ENCODE measurements around the gene PLXNA2. TPM values are rescaled to one million over a fixed set of nuclear protein-coding genes. Genes with fewer than 3 reads are reported as not detected.

PLXNA2 gene
- total and polyA plus RNA-seq, 2 of the 8 experiments (the other 6 are each of a cell fraction or from before 2014, with no cell fraction given): 0.33 to 1.5 TPM

DNA sequence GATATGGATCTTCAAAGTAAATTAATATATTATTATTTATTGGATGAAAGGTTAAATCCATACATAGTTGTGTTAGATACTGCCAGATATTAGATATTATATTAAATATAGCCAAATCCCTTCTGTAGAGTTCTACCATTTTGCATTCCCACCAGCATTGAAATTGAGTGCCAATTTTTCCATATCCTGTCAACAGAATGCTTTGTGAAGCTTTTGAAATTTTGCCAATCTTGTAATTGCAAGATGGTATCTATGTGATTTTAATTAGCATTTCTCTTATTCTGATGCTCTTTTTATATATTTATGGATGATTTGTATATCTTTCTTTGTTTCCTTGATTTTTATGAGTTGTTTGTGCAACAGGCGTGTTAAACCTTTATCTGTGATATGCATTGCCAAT lies 266.3 kb downstream of the PLXNA2 start (continued):
- TF ChIP-seq RAD21 (IDR thresholded peaks at IDR 0.05 in 1 of 2, conservative IDR thresholded peaks at IDR 0.05 in 1 of 2; ENCODE audit: low read depth in 2 of 2, low read length in 2 of 2) (no peak), ATF3 (IDR thresholded peaks at IDR 0.05; ENCODE audit: insufficient read depth, low read depth, low read length) (no peak), KDM5A (IDR thresholded peaks at IDR 0.05; ENCODE audit: low read length) (no peak), SP4 (IDR thresholded peaks at IDR 0.05; ENCODE audit: low read length) (no peak), SIRT6 (IDR thresholded peaks at IDR 0.05; ENCODE audit: low read length) (no peak), EZH2 (IDR thresholded peaks at IDR 0.05; ENCODE audit: low read depth, low read length, severe bottlenecking) (no peak)
